ENCODE measurements around the gene ALLC. TPM values are rescaled to one million over a fixed set of nuclear protein-coding genes. Genes with fewer than 3 reads are reported as not detected.
"Not testable (repeated sequence)": the region's sequence is repeated elsewhere in the genome, so short reads cannot be mapped to it uniquely, and the experiment has no call there.

Gene ALLC
- not detected for polyA plus RNA-seq (ENCODE audit: insufficient read length in 4 of 4)

GRCh38 chr2:3657881-3658280, at the start of gene ALLC:
Gene ALLC (plus strand): TSS chr2:3658200. CDS start chr2:3671158, 12,958 bp downstream.
- no peak for DNase-seq (ENCODE audit: low read depth in 4 of 4, low spot score in 2 of 4)

DNA sequence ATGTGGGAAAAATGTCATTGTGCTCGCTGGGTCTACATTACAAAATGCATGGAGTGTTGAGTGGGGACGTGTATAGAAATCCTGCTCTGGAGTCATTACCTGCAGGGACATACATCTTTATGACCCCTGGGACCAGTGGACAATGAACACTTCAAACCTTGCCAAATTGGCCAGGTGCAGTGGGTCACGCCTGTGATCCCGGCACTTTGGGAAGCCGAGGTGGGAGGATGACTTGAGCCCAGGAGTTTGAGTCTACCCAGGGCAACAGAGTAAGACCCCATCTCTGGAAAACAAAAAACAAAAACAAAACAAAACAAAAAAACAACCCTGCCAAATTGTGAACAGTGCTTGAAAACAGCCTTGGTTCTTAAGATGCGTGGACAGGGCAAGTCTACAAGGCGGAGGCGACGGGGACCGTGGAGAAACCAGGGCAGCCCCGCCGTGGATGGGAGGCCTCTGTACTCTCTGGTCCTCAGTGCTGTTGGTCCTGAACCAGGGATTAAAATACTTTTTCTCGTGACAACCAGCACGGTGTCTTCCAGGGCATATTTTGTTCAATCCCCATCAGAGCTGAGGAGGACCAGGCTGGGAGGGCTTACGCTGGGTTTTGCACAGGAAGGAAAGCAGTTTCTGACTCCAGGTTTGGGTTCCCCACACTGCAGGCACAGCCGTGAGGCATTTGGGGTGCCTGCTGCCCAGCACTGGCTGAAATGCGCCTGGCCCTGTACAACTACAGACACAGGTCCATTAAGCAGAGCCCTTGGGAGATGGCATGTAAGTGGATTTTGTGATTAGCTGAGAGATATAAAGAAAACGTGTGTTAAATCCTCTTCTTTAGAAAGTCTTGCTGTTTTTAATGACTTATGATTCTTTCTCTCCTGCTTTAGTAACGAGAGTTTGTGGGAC, 49.4 kb upstream of the ALLC start:
- no peak for DNase-seq (ENCODE audit: low read depth in 4 of 4, low spot score in 2 of 4)

DNA sequence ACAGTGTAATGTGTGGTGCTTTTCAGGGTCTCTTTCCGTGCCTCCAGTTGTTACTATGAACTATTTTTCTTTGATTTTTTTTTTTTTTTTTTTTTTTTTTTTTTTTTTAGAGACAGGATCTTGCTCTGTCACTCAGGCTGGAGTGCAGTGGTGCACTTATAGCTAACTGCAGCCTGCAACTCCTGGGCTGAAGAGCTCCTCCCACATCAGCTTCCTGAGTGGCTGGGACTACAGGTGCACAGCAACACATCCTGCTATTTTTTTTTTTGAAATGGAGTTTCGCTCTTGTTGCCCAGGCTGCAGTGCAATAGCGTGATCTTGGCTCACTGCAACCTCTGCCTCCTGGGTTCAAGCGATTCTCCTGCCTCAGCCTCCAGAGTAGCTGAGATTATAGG, 48.7 kb upstream of the ALLC start:
- DNase-seq (ENCODE audit: low read depth in 4 of 4, low spot score in 2 of 4) = not testable (repeated sequence)

- no peak for DNase-seq (ENCODE audit: low read depth in 4 of 4, low spot score in 2 of 4)
Observed at GRCh38 chr2:3610415-3610814, 47.6 kb upstream of the ALLC start.

DNA sequence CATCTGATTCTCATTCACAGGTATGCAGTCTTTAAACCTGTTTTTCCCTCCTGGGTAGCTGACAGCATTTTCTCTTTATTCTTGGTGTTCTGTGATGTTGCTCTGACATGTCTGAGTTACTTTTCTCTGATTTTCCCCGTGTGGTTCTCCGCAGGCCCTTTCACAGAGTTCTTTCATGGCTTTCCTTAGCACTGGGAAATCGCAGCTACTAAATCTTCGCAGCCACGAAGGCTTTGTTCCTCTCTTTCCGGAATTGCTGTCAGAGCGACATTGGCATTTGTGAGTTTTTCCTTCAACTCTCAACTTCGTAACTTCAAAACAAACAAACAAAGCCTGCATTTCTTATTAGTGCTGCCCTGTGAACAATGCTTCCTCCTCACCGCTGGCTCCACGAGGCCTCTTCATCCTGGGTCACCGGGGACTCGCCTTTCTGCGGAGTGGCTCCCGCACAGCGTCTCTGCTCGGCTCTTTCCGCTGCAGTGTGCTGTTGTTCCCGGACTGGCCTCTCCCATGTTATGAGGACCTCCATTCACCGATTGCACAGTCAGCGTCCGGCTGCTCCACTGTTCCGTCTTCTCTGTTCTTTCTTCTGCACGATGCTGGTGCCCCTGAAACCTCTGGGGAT, 47.0 kb upstream of the ALLC start:
- no peak for DNase-seq (ENCODE audit: low read depth in 4 of 4, low spot score in 2 of 4)

DNA sequence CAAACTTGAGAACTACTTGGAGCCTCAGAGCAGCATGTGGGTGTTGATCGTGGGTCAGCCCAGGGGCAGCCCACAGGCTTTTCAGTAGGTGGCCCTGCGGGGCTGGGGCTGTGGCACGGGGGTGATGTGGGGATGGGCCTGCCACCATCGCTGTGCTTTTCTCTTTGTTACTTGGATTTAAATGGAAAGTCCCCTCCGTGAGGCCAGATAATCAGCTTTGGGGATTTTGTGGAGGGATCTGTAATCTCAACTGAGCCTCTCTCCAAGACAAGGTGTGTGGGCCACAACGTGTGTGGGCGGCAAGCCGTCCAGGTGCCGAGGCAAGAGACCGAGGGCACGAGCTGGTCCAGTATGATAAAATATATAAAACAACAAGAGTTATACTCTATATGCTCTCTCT, 46.4 kb upstream of the ALLC start:
- no peak for DNase-seq (ENCODE audit: low read depth in 4 of 4, low spot score in 2 of 4)

GRCh38 chr2:3612639-3613523, 45.1 kb upstream of the ALLC start:
- DNase-seq (ENCODE audit: low read depth in 4 of 4, low spot score in 2 of 4) = no peak

- DNase-seq (ENCODE audit: low read depth in 4 of 4, low spot score in 2 of 4) = no peak
Observed at GRCh38 chr2:3613524-3613905, 44.5 kb upstream of the ALLC start.

DNA sequence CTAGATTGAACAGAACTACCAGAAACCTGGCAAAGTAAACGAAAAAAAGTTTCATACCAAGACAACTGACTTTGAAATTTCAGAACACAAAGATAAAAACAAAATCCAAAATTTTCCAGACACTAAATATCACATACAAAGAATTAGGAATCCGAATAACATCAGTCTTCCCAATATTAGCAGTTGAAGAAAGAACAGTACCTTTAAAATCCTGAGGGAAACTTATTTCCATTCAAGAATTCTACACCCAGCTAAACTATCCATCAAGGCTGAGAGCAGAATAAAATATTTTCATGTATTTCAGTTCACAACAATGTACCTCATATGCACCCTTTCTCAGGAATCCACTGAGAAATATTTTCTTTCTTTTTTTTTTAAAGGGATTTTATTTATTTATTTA, 43.3 kb upstream of the ALLC start:
- DNase-seq (ENCODE audit: low read depth in 4 of 4, low spot score in 2 of 4) = not testable (repeated sequence)

DNA sequence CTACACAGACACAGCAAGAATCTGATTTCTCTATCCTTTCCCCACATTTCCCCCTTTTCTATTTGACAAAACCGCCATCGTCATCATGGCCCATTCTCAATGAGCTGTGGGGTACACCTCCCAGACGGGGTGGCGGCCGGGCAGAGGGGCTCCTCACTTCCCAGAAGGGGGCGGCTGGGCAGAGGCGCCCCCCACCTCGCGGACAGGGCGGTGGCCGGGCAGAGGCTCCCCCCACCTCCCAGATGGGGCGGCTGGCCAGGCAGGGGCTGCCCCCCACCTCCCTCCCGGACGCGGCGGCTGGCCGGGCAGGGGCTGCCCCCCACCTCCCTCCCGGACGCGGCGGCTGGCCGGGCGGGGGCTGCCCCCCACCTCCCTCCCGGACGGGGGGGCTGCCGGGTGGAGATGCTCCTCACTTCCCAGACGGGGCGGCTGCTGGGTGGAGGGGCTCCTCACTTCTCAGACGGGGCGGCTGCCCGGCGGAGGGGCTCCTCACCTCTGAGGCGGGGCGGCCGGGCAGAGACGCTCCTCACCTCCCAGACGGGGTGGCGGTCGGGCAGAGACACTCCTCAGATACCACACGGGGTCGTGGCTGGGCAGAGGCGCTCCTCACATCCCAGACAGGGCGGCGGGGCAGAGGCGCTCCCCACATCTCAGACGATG, 42.3 kb upstream of the ALLC start:
- not testable (repeated sequence) for DNase-seq (ENCODE audit: low read depth in 4 of 4, low spot score in 2 of 4)

DNA sequence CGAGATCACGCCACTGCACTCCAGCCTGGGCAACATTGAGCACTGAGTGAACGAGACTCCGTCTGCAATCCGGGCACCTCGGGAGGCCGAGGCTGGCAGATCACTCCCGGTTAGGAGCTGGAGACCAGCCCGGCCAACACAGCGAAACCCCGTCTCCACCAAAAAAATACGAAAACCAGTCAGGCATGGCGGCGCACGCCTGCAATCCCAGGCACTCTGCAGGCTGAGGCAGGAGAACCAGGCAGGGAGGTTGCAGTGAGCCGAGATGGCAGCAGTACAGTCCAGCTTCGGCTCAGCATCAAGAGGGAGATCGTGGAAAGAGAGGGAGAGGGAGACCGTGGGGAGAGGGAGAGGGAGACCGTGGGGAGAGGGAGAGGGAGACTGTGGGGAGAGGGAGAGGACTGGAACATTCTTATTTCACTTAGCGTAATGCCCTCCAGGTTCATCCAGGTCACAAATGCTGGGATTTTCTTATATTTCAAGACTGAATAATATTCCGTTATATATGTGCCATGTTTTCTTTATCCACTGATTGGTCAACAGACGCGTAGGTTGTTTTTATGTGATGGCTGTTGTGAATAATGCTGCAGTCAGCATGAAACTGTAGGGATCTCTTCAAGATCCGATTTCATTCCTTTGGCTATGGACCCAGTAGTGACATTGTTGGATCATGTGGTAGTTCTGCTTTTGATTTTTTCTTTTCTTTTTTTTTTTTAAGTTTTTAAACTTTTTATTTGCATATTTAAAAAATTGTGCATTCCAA, 41.4 kb upstream of the ALLC start:
- not testable (repeated sequence) for DNase-seq (ENCODE audit: low read depth in 4 of 4, low spot score in 2 of 4)

DNA sequence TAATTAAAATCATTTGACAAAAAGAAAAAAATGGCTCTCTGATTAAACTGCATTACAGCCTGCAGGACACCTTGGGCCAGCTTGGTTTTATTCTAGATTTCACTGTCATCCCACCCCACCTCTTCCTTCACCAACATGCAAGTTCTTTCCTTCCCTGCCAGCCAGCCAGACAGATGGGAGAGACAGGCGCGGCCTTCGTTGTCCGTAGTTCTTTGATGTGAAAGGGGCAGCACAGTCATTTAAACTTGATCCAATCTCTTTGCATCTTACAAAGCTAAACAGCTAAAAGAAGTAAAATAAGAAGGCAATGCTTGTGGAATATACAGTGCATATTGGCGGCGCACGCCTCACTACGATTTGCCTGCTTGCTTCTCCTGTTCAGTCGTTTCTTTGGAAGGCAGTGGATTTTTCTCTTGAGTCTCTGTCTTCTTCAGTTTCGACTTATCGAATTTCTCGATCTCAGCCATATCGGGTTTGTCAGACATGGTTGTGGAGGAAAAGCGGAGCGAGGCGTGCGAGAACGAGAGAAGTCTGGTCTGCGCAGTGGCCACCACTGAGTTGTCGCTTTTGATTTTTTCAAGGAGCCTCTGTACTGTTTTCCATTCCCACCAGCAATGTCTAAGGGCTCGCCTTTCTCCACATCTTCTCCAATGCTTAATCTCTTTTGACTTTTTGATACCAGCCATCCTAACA, 40.7 kb upstream of the ALLC start:
- no peak for DNase-seq (ENCODE audit: low read depth in 4 of 4, low spot score in 2 of 4)

DNA sequence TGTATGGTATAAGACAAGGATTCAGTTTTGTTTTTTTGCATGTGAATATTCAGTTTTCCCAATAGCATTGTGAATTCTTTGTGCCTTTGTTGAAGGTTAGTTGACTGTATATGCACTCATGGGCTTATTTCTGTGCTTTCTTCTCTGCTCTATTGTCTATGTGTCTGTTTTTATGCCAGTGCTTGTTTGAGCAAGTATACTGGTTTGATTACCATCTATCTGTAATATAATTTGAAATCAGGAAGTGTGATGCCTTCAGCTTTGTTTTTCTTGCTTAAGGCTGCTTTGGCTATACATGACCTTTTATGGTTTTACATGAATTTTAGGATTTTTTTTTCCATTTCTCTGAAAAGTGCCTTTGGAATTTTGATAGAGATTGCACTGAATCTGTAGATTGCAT, 39.6 kb upstream of the ALLC start:
- DNase-seq (ENCODE audit: low read depth in 4 of 4, low spot score in 2 of 4) = no peak

DNA sequence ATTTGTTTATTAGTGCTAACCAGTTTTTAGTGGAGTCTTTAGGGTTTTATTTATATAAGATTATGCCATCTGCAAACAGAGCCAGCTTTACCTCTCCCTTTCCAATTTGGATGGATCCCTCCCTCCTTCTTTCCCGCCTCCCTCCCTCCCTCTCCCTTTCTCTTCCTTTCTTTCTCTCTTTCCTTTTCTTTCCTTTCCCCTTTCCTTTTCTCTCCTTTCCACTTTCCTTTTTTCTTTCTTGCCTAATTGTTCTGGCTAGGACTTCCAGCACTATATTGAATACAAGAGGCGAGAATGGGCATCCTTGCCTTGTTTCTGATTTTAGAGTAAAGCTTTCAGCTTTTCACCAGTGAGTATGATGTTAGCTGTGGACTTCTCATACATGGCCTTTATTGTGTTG, 39.0 kb upstream of the ALLC start:
- DNase-seq (ENCODE audit: low read depth in 4 of 4, low spot score in 2 of 4) = no peak

DNA sequence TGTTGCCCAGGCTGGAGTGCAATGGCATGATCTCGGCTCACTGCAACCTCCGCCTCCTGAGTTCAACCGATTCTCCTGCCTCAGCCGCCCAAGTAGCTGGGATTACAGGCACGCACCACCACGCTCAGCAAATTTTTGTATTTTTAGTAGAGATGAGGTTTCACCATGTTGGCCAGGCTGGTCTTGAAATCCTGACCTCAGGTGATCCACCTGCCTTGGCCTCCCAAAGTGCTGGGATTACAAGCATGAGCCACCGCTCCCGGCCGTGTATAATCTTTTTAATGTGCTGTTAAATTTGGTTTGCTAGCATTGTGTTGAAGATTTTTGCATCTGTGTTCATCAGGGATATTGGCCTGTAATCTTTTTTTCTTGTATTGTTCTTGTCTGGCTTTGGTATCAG, 38.3 kb upstream of the ALLC start:
- not testable (repeated sequence) for DNase-seq (ENCODE audit: low read depth in 4 of 4, low spot score in 2 of 4)

DNA sequence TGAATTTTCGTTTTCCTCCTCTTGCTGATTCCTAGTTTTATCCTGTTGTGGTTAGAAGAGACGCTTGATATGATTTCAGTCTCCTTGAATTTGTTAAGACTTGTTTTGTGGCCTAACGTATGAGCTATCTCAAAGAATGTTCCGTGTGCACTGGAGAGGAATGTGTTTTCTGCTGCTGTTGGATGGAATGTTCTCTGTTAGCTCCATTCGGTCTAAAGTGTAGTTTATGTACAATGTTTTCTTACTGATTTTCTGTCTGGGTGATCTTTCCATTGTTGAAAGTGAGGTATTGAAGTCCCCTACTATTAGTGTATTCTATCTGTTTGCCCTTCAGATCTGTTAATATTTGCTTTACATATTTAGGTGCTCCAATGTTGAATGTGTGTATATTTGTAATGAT, 37.2 kb upstream of the ALLC start:
- no peak for DNase-seq (ENCODE audit: low read depth in 4 of 4, low spot score in 2 of 4)

DNA sequence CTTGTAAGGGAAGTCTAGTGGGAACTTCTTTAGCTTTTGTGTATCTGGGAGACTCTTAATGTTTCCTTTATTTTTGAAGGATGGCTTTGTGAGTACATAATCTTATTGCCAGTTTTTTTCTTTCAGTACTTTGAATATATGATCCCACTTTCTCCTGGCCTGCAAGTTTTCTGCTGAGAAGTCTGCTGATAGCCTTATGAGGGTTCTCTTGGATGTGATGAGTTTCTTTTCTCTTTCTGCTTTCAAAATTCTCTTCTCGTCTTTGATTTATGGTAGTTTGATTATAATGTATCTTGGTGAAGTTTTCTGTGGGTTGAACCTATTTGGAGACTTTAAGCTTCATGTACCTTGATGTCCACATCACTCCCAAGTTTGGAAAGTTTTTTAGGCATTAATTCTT, 35.0 kb upstream of the ALLC start:
- DNase-seq (ENCODE audit: low read depth in 4 of 4, low spot score in 2 of 4) = no peak

GRCh38 chr2:3624059-3624794, 33.8 kb upstream of the ALLC start:
- DNase-seq (ENCODE audit: low read depth in 4 of 4, low spot score in 2 of 4) = no peak

- no peak for DNase-seq (ENCODE audit: low read depth in 4 of 4, low spot score in 2 of 4)
Observed at GRCh38 chr2:3625186-3625585, 32.8 kb upstream of the ALLC start.
